ENCODE results near the gene CECR2. TPM values are rescaled to one million over a fixed set of nuclear protein-coding genes. Genes with fewer than 3 reads are reported as not detected.

CECR2 gene
- total RNA-seq, 1 donor from 2014 or later = 1.4 TPM

DNA sequence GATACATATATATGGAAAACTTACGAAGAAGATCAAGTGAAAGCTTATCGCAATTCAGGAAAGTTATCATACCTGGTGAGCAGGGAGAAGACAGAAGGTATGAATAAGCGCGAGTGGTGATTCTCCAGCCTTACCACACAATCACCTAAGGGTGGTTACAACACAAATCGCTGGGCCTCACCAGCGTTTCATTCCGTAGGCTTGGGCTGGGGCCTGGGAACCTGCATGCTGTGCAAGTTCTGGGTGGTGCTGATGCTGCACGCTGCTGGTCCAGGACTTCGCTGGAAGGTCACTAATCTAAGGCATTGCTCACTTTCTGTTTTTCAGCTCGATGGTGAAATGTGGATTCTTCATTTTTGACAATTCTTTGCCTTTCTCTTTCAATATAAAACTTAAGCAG lies 117.5 kb downstream of the CECR2 start:
- H3K27me3 ChIP-seq = no peaks in the 10 kb centered on the region
- no peaks in the 10 kb centered on the region for H3K36me3 ChIP-seq
- TF ChIP-seq, protein P1, sequence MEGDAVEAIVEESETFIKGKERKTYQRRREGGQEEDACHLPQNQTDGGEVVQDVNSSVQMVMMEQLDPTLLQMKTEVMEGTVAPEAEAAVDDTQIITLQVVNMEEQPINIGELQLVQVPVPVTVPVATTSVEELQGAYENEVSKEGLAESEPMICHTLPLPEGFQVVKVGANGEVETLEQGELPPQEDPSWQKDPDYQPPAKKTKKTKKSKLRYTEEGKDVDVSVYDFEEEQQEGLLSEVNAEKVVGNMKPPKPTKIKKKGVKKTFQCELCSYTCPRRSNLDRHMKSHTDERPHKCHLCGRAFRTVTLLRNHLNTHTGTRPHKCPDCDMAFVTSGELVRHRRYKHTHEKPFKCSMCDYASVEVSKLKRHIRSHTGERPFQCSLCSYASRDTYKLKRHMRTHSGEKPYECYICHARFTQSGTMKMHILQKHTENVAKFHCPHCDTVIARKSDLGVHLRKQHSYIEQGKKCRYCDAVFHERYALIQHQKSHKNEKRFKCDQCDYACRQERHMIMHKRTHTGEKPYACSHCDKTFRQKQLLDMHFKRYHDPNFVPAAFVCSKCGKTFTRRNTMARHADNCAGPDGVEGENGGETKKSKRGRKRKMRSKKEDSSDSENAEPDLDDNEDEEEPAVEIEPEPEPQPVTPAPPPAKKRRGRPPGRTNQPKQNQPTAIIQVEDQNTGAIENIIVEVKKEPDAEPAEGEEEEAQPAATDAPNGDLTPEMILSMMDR (IDR thresholded peaks at IDR 0.05) = no peak
- no peaks in the 10 kb centered on the region for H3K9me3 ChIP-seq
- intact Hi-C loops (cut with DNase I) = no loop called here
- DNase-seq (ENCODE audit: low spot score in 2 of 2) = no peak
- no peaks in the 10 kb centered on the region for H3K4me1 ChIP-seq
- no peak overlapping the region for H3K4me3 ChIP-seq
- no peak overlapping the region for H3K27ac ChIP-seq

DNA sequence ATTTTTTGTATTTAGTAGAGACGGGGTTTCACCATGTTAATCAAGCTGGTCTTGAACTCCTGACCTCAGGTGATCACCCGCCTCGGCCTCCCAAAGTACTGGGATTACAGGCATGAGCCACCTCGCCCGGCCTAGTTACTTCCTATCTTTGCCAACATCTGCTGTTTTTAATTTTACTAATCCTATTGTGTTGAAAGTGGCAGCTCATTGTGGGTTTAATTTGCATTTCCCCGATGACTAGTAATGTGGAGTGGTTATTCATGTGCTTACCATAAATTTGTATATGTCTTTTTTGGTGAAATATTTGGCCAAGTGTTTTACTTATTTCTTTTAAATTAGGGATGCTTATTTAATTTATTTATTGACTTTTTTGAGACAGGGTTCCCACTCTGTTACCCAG lies 119.8 kb downstream of the CECR2 start:
- no peaks in the 10 kb centered on the region for H3K9me3 ChIP-seq

DNA sequence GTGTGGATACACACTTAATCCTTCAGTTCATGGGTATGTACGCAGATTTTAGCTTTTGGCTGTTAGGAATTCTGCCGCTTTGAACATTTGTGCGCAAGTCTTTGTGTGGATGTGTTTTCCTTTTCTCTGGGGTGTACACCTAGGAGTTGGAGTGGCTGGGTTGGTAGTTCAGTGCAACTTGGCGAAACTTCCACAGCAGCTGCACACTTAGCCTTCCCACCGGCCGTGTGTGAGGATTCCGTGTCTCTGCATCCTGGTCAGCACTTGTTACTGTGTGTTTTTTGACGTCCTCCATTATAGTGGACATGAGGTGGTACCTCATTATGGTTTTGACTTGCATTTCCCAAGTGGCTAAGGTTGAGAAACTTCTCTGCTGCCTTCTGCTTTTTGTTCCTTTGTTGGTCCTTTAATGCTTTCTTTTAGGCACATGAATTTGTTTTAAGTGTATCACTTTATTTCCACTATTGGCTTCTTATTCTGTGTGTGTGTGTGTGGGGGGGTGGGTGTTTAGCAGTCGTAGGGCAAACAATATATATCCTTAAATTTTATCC lies 121.9 kb downstream of the CECR2 start:
- TF ChIP-seq, protein P1 (IDR thresholded peaks at IDR 0.05) = no peak
- Histone ChIP-seq H3K27ac (no peak overlapping the region), H3K4me1 (peaks cover 0 to 2% of the 10 kb centered on the region in 2 donors), H3K36me3 (no peaks in the 10 kb centered on the region), H3K9me3 (no peaks in the 10 kb centered on the region), H3K4me3 (no peak overlapping the region), H3K27me3 (no peaks in the 10 kb centered on the region)
- intact Hi-C loops (cut with DNase I) = no loop called here
- no peak for DNase-seq (ENCODE audit: low spot score in 2 of 2)

More for the DNA sequence above, 119.8 kb downstream of the CECR2 start:
- DNase-seq (ENCODE audit: low spot score in 2 of 2) = no peak
- no peaks in the 10 kb centered on the region for H3K27me3 ChIP-seq
- H3K4me3 ChIP-seq = no peak overlapping the region
- peaks cover 0 to 2% of the 10 kb centered on the region in 2 donors for H3K4me1 ChIP-seq
- no peak overlapping the region for H3K27ac ChIP-seq
- H3K36me3 ChIP-seq = no peaks in the 10 kb centered on the region
- intact Hi-C loops (cut with DNase I) = no loop called here
- TF ChIP-seq, protein P1 (IDR thresholded peaks at IDR 0.05) = no peak

DNA sequence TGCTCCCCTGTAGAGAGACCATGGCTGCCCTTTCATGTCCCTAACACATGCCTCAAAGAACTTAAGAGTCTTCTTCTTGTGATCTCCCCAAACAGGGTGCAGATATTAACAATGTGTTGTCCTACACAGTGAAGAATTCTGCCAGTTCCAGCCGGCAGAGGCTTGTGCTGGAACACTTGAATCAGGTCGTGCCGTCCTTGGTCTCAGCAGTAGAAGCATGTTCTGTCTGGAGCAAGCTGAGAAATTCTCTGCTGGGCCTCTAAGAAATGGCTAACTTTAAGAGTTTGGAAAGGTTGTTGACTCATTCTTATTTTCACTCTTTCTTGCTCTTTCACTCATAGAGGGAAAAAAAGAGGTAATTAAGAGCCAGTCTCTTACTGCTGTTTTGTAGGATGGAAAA lies 123.0 kb downstream of the CECR2 start:
- H3K9me3 ChIP-seq = no peaks in the 10 kb centered on the region
- peak overlapping the region in 1 of 2 donors; percentile 32 for H3K27ac ChIP-seq
- peaks cover 0 to 2% of the 10 kb centered on the region in 2 donors for H3K4me1 ChIP-seq
- H3K4me3 ChIP-seq = no peak overlapping the region
- H3K36me3 ChIP-seq = no peaks in the 10 kb centered on the region
- intact Hi-C loops (cut with DNase I) = no loop called here
- TF ChIP-seq, protein P1 (IDR thresholded peaks at IDR 0.05) = no peak
- H3K27me3 ChIP-seq = no peaks in the 10 kb centered on the region
- DNase-seq (ENCODE audit: low spot score in 2 of 2) = no peak

DNA sequence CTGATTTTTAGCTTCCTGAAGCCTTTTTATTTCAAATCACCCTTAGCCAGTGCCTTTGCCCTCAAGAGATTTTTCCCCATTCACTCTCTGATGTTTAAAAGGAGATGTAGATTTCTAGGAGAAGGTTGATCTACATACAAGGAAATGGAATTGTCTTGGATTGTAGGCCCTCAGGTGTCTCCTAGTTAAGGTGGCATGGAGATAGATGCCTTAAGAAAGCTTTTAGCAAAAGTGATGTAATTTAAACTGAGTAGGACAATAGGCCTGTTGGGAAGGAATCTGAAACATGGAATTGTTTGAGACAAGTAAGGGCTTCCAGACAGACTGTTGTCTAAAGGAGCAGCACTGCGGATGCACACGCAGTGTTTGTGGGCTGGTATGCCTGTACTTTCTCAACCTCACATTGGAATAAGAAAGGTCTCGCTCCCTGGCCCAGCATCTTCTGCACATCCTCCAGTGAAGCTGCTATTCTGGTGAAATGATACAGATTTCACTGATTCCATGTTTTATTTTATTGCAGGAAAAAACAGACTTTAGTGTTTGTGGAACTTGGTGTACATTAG lies 124.2 kb downstream of the CECR2 start:
- no peaks in the 10 kb centered on the region for H3K36me3 ChIP-seq
- no peaks in the 10 kb centered on the region for H3K27me3 ChIP-seq
- peaks cover 0 to 2% of the 10 kb centered on the region in 2 donors for H3K4me1 ChIP-seq
- no peak overlapping the region for H3K4me3 ChIP-seq
- no peak for DNase-seq (ENCODE audit: low spot score in 2 of 2)
- intact Hi-C loops (cut with DNase I) = no loop called here
- H3K9me3 ChIP-seq = no peaks in the 10 kb centered on the region
- TF ChIP-seq, protein P1 (IDR thresholded peaks at IDR 0.05) = no peak
- H3K27ac ChIP-seq = no peak overlapping the region

Data from ascending aorta (tissue), 2 donors.